Endothelial cell of umbilical vein (primary cell): ENCODE data around the gene ITSN2. TPM values are rescaled to one million over a fixed set of nuclear protein-coding genes. Genes with fewer than 3 reads are reported as not detected.

Source experiments
- BruUV-seq: library from RNA; stranded (reverse); fragments of 400-500 nt; replicated peaks from 2 replicates; lab custom pipeline; 2021; lab: Mats Ljungman, UMichigan
- CTCF ChIA-PET: fragments of 300-600, 350-600 bp; sonication (Branson Sonifier 250); formaldehyde crosslinking; loops from one replicate; lab custom pipeline; 2021; ENCODE audit warnings: antibody characterized with exemption, inconsistent platforms; lab: Charles Lee
- POLR2A ChIA-PET: fragments of 300-600, 350-600 bp; sonication (Branson Sonifier 250); formaldehyde crosslinking; loops from one replicate; lab custom pipeline; 2021; ENCODE audit warnings: antibody characterized with exemption, inconsistent platforms; lab: Charles Lee
- DNase-seq: peaks from one replicate; pipeline ENCODE4 v3.0.0-alpha.2; 2011; ENCODE audit warnings: low read depth, low spot score
- FAIRE-seq: peaks from 2 replicates; lab custom pipeline; 2011; peaks lifted over from hg19 to GRCh38; lab: Jason Lieb, UNC
- H2AFZ ChIP-seq: 2 replicates; pipeline ENCODE4 v1.6.0; 2012; ENCODE audit warnings: low read depth, low read length, control low read depth, inconsistent platforms
- H3K27ac ChIP-seq: 2 replicates; pipeline ENCODE4 v1.5.1; 2011; ENCODE audit warnings: low read depth, mild to moderate bottlenecking, control low read depth, low read length, moderate library complexity; ENCODE audit not compliant: insufficient read depth
- H3K27me3 ChIP-seq, 2 experiments: 2 replicates each; pipeline versions ENCODE4 v1.6.0 to v1.6.1; 2011; ENCODE audit warnings: low read length in 2 of 2, mixed read lengths in 1 of 2; ENCODE audit not compliant: control insufficient read depth in 2 of 2, insufficient read depth in 2 of 2
- H3K36me3 ChIP-seq, 2 experiments: 2 replicates in 1 of 2; 3 replicates in 1 of 2; pipeline ENCODE4 v1.5.1; 2011; ENCODE audit warnings: low read length in 2 of 2, mild to moderate bottlenecking in 1 of 2, moderate library complexity in 1 of 2; ENCODE audit not compliant: control insufficient read depth in 2 of 2, insufficient read depth in 2 of 2; ENCODE audit errors: extremely low read depth in 1 of 2
- H3K4me1 ChIP-seq: 3 replicates; pipeline ENCODE4 v1.5.1; 2011; ENCODE audit warnings: mild to moderate bottlenecking, low read length; ENCODE audit not compliant: control insufficient read depth, insufficient read depth; ENCODE audit errors: extremely low read depth
- H3K4me2 ChIP-seq: 2 replicates; pipeline ENCODE4 v1.6.1; 2011; ENCODE audit warnings: low read length, control low read depth, mixed read lengths; ENCODE audit not compliant: insufficient read depth
- H3K4me3 ChIP-seq, 3 experiments: fragments of 200-600 bp in 1 of 3; sonication (generic), shearing (Covaris generic) in 1 of 3; replicated peaks in 1 of 3; 2 replicates each; pipeline ENCODE4 v1.5.1; 2011 to 2016; ENCODE audit warnings: control low read depth in 3 of 3, low read length in 3 of 3, mild to moderate bottlenecking in 2 of 3, inconsistent platforms in 1 of 3, low read depth in 1 of 3, moderate library complexity in 1 of 3; ENCODE audit not compliant: insufficient read depth in 1 of 3
- H3K79me2 ChIP-seq: 2 replicates; pipeline ENCODE4 v1.6.0; 2012; ENCODE audit warnings: low read length, inconsistent platforms; ENCODE audit not compliant: control insufficient read depth, insufficient read depth
- H3K9ac ChIP-seq: replicated peaks from 2 replicates; pipeline ENCODE3; 2011; ENCODE audit warnings: low read length, control low read depth; ENCODE audit not compliant: insufficient read depth; ENCODE audit errors: extremely low read depth
- H3K9me1 ChIP-seq: replicated peaks from 3 replicates; pipeline ENCODE4 v1.6.0; 2011; ENCODE audit warnings: mild to moderate bottlenecking, low read length; ENCODE audit not compliant: control insufficient read depth, insufficient read depth; ENCODE audit errors: extremely low read depth
- H3K9me3 ChIP-seq: replicated peaks from 2 replicates; pipeline ENCODE4 v1.5.1; 2012; ENCODE audit warnings: low read length, inconsistent platforms; ENCODE audit not compliant: control insufficient read depth, insufficient read depth
- H4K20me1 ChIP-seq: replicated peaks from 2 replicates; pipeline ENCODE3; 2011; ENCODE audit warnings: mild to moderate bottlenecking, low read length; ENCODE audit not compliant: control insufficient read depth, insufficient read depth; ENCODE audit errors: extremely low read depth
- EZH2 ChIP-seq: IDR thresholded peaks from 2 replicates; pipeline ENCODE4 v1.6.1; 2012; ENCODE audit warnings: borderline replicate concordance, low read depth, mild to moderate bottlenecking, moderate library complexity, low read length, inconsistent platforms; ENCODE audit not compliant: severe bottlenecking
- FOS ChIP-seq: IDR thresholded peaks from 2 replicates; pipeline ENCODE4 v1.6.1; 2011; ENCODE audit warnings: mild to moderate bottlenecking, low read length, moderate library complexity, borderline replicate concordance; ENCODE audit not compliant: insufficient read depth
- GATA2 ChIP-seq: IDR thresholded peaks from 2 replicates; pipeline ENCODE4 v1.7.0; 2011; ENCODE audit warnings: low read depth, mild to moderate bottlenecking, moderate library complexity, mixed read lengths, low read length; ENCODE audit not compliant: insufficient read length, insufficient read depth
- JUN ChIP-seq: IDR thresholded peaks from 2 replicates; pipeline ENCODE4 v1.6.1; 2011; ENCODE audit warnings: borderline replicate concordance, low read depth; ENCODE audit not compliant: insufficient read length, insufficient read depth
- MYC ChIP-seq: IDR thresholded peaks from one replicate; pipeline ENCODE4 v1.6.1; 2011; ENCODE audit warnings: mild to moderate bottlenecking, low read depth, low read length
- POLR2A ChIP-seq: IDR thresholded peaks from 2 replicates; pipeline ENCODE4 v1.6.1; 2012; ENCODE audit warnings: low read depth, mild to moderate bottlenecking, control low read depth, low read length
- POLR2AphosphoS5 ChIP-seq: IDR thresholded peaks from 2 replicates; pipeline ENCODE4 v1.6.1; 2012; ENCODE audit warnings: low read depth, mild to moderate bottlenecking, control low read depth, low read length, moderate library complexity; ENCODE audit not compliant: insufficient read depth
- dilution Hi-C: fragments of 300-500 bp; cut with MboI; formaldehyde crosslinking; loops from one replicate; pipeline ENCODE4 v1.15.0; 2019; ENCODE audit warnings: low sequenced_read_pairs; ENCODE audit not compliant: extremely low pct_ligation_motif_present
- intact Hi-C: fragments of 100-400 bp; cut with micrococcal nuclease; formaldehyde crosslinking; loops from one replicate; pipeline ENCODE4 v1.10.0; 2022
- polyA plus RNA-seq, 4 experiments: library from polyadenylated mRNA; depleted of rRNA in 3 of 4; stranded (reverse) in 3 of 4; unstranded in 1 of 4; fragments of >200 nt; gene quantifications; 2 replicates each; pipeline versions ENCODE4 v1.2.1 to v1.2.3, GENCODE V29; 2011 to 2012; ENCODE audit warnings: missing spikeins in 1 of 4
- total RNA-seq: library from RNA; stranded (reverse); gene quantifications from 2 replicates; pipeline ENCODE4 v1.2.3, GENCODE V29; 2021
- TF ChIP-seq, protein P1 (sequence below), 2 donors: IDR thresholded peaks; 1 replicate in 1 of 2; 2 replicates in 1 of 2; pipeline ENCODE4 v1.5.1; 2011; ENCODE audit warnings: low read length in 2 of 2, mild to moderate bottlenecking in 2 of 2, moderate library complexity in 2 of 2, control low read depth in 1 of 2, inconsistent platforms in 1 of 2, low read depth in 1 of 2; ENCODE audit not compliant: insufficient read depth in 1 of 2; ENCODE audit errors: extremely low read depth in 1 of 2
- TF ChIP-seq, protein P2 (sequence below): IDR thresholded peaks from 2 replicates; pipeline ENCODE4 v1.6.1; 2011; ENCODE audit not compliant: insufficient read depth, insufficient read length

ITSN2 gene
- total and polyA plus RNA-seq, 2 donors (not counting 3 experiments of a cell fraction or from before 2014, with no cell fraction given), result 30.5 to 56.8 TPM

DNA sequence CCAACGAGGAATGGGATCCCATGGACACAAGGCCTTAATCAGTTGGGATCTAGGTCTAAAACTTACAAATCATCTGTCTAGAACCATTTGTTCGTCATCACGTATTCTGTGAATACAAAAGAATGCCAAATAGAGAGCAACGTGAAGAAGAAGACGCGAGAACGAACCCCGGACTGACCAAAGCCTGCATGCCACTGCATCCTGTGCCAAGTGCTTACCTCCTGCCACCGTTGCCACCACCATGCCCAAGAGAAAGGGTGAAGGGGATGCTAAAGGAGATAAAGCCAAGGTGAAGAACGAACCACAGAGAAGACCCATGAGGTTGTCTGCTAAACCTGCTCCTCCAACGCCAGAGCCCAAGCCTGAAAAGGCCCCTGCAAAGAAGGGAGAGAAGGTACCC, 30.2 kb downstream of the ITSN2 start:
- intact Hi-C loops (no loop called here), dilution Hi-C loops (no loop called here)
- H3K9ac ChIP-seq, result no peak overlapping the region
- H3K27me3 ChIP-seq, result no peaks in the 10 kb centered on the region
- TF ChIP-seq MYC, result no peak
- TF ChIP-seq JUN, result no peak
- H3K36me3 ChIP-seq, result no peaks in the 10 kb centered on the region
- H3K4me2 ChIP-seq, result no peak overlapping the region
- H2AFZ ChIP-seq, result no peak overlapping the region
- no peak for FAIRE-seq
- CTCF ChIA-PET, result interaction anchor here (1.3 to 1.4 kb wide), 3 partner anchors 8 to 51 kb away, joined by 3 to 4 read pairs (median 3); no protein-coding TSS in a partner anchor
- no peak overlapping the region for H3K27ac ChIP-seq
- H4K20me1 ChIP-seq, result no peaks in the 10 kb centered on the region
- no peaks in the 10 kb centered on the region for H3K9me1 ChIP-seq
- POLR2A ChIA-PET, result no interaction called here
- no peaks in the 10 kb centered on the region for H3K9me3 ChIP-seq
- H3K4me1 ChIP-seq, result peaks cover 33% of the 10 kb centered on the region
- peaks cover 35% of the 10 kb centered on the region for H3K79me2 ChIP-seq
- no peak for DNase-seq
- no TSS peak for BruUV-seq
- H3K4me3 ChIP-seq, result no peak overlapping the region

DNA sequence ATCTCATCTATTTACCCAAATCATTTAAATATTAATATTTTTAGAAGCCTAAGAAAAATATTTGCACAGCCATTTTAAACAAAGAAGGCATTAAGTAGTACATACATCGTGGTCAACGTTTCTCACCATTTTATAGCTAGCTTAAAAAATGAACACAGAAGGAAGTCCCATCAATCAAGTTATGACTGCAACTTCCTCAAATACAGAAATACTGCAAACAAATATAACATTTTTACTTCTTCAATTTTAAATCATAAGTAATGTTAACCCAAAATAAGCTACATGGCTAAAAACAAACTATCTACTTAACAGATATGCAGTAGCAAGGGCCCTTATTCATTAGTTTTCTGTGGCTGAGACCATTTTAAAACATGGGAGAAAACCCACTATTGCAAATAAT, 30.6 kb downstream of the ITSN2 start:
- peaks cover 33% of the 10 kb centered on the region for H3K4me1 ChIP-seq
- H3K4me3 ChIP-seq, result no peak overlapping the region
- no peak for TF ChIP-seq POLR2AphosphoS5
- TF ChIP-seq POLR2A, result no peak
- TF ChIP-seq, protein P1, sequence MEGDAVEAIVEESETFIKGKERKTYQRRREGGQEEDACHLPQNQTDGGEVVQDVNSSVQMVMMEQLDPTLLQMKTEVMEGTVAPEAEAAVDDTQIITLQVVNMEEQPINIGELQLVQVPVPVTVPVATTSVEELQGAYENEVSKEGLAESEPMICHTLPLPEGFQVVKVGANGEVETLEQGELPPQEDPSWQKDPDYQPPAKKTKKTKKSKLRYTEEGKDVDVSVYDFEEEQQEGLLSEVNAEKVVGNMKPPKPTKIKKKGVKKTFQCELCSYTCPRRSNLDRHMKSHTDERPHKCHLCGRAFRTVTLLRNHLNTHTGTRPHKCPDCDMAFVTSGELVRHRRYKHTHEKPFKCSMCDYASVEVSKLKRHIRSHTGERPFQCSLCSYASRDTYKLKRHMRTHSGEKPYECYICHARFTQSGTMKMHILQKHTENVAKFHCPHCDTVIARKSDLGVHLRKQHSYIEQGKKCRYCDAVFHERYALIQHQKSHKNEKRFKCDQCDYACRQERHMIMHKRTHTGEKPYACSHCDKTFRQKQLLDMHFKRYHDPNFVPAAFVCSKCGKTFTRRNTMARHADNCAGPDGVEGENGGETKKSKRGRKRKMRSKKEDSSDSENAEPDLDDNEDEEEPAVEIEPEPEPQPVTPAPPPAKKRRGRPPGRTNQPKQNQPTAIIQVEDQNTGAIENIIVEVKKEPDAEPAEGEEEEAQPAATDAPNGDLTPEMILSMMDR (IDR thresholded peaks at IDR 0.05; ENCODE audit: extremely low read depth in 1 of 2, insufficient read depth in 1 of 2, low read depth in 1 of 2, low read length in 2 of 2), result no peak
- no peak for TF ChIP-seq JUN
- TF ChIP-seq, protein P2, sequence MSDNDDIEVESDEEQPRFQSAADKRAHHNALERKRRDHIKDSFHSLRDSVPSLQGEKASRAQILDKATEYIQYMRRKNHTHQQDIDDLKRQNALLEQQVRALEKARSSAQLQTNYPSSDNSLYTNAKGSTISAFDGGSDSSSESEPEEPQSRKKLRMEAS, result no peak
- TF ChIP-seq EZH2, result no peak
- TF ChIP-seq GATA2, result no peak
- no peak for TF ChIP-seq MYC
- no peak for TF ChIP-seq FOS
- no peaks in the 10 kb centered on the region for H3K36me3 ChIP-seq
- FAIRE-seq (no peak), DNase-seq (peak; percentile 58)
- POLR2A ChIA-PET, result interaction anchor here (0.6 kb wide), 1 partner anchor 109 kb away, joined by 3 read pairs; no protein-coding TSS in a partner anchor
- H3K9me3 ChIP-seq, result no peaks in the 10 kb centered on the region
- H3K4me2 ChIP-seq, result no peak overlapping the region
- no peak overlapping the region for H3K27ac ChIP-seq
- intact Hi-C loops, result no loop called here
- no peak overlapping the region for H2AFZ ChIP-seq
- no peak overlapping the region for H3K9ac ChIP-seq
- H3K79me2 ChIP-seq, result peaks cover 34% of the 10 kb centered on the region
- no peaks in the 10 kb centered on the region for H3K27me3 ChIP-seq
- H4K20me1 ChIP-seq, result no peaks in the 10 kb centered on the region
- dilution Hi-C loops, result no loop called here
- no peaks in the 10 kb centered on the region for H3K9me1 ChIP-seq
- CTCF ChIA-PET, result interaction anchor here (1.0 to 1.4 kb wide), 4 partner anchors 9 to 51 kb away, joined by 3 to 4 read pairs (median 3); no protein-coding TSS in a partner anchor
- BruUV-seq, result no TSS peak
